K562 (cell line): ENCODE data around the gene TBC1D32. TPM values are rescaled to one million over a fixed set of nuclear protein-coding genes. Genes with fewer than 3 reads are reported as not detected.

ENCODE experiments used
- ATAC-seq: fragments of 200-7000 bp; cut with Tn5 transposase; 3 replicates; pipeline ENCODE4 v1.9.1; 2020; ENCODE audit warnings: moderate library complexity
- BruUV-seq: library from RNA; stranded (reverse); fragments of 400-500 nt; replicated peaks from 2 replicates; lab custom pipeline; 2021; lab: Mats Ljungman, UMichigan
- CTCF ChIA-PET: fragments of 300-600 bp; formaldehyde crosslinking; extraction: SDS; loops from one replicate; lab custom pipeline; 2021; ENCODE audit warnings: low intra/inter-chr PET ratio; lab: Yijun Ruan, JAX
- POLR2A ChIA-PET: fragments of 300-600, 350-650 bp; sonication (Branson Sonifier 250); formaldehyde crosslinking; extraction: SDS; loops from one replicate; lab custom pipeline; 2021; ENCODE audit warnings: antibody characterized with exemption, inconsistent platforms; lab: Yijun Ruan, JAX
- DNase-seq, 4 experiments: peaks; one replicate each; pipeline versions ENCODE4 v3.0.0 to v3.0.0-alpha.2; 2011 to 2018; ENCODE audit warnings: low spot score in 3 of 4, mixed read lengths in 3 of 4; ENCODE audit errors: extremely low read depth in 1 of 4
- FAIRE-seq: peaks from 2 replicates; lab custom pipeline; 2011; peaks lifted over from hg19 to GRCh38; lab: Jason Lieb, UNC
- H2AFZ ChIP-seq: 2 replicates; pipeline ENCODE4 v1.6.0; 2011; ENCODE audit warnings: low read depth, low read length, control low read depth, inconsistent platforms
- H3K27ac ChIP-seq: fragments of 200-600 bp; 3 replicates; pipeline ENCODE4 v1.8.0; 2011; ENCODE audit warnings: low read depth, mild to moderate bottlenecking, control low read depth, inconsistent platforms, low read length, moderate library complexity, mixed read lengths; ENCODE audit errors: extremely low read depth
- H3K27me3 ChIP-seq, 2 experiments: fragments of 300-600 bp in 1 of 2; 2 replicates in 1 of 2; 3 replicates in 1 of 2; pipeline versions ENCODE4 v1.6.0 to v1.8.0; 2011; ENCODE audit warnings: inconsistent platforms in 2 of 2, low read length in 2 of 2, mild to moderate bottlenecking in 1 of 2, mixed read lengths in 1 of 2, moderate library complexity in 1 of 2; ENCODE audit not compliant: control insufficient read depth in 2 of 2, insufficient read depth in 2 of 2
- H3K36me3 ChIP-seq: fragments of 300-600 bp; 3 replicates; pipeline ENCODE4 v1.8.0; 2011; ENCODE audit warnings: mild to moderate bottlenecking, low read length, inconsistent platforms; ENCODE audit not compliant: control insufficient read depth, insufficient read depth
- H3K4me1 ChIP-seq, 2 experiments: fragments of 200-600 bp in 1 of 2; replicated peaks in 1 of 2; 2 replicates in 1 of 2; 3 replicates in 1 of 2; pipeline versions ENCODE4 v1.5.1 to v1.8.0; 2011; ENCODE audit warnings: inconsistent platforms in 2 of 2, low read length in 2 of 2, mild to moderate bottlenecking in 1 of 2, mixed read lengths in 1 of 2, moderate library complexity in 1 of 2; ENCODE audit not compliant: control insufficient read depth in 2 of 2, insufficient read depth in 2 of 2
- H3K4me2 ChIP-seq: 2 replicates; pipeline ENCODE4 v1.6.1; 2011; ENCODE audit warnings: low read length, control low read depth, inconsistent platforms, mixed read lengths; ENCODE audit not compliant: insufficient read depth
- H3K4me3 ChIP-seq: fragments of 200-600 bp; sonication (generic), shearing (Covaris generic); 2 replicates; pipeline ENCODE4 v1.5.1; 2016; ENCODE audit warnings: control low read depth, inconsistent platforms
- H3K79me2 ChIP-seq: fragments of 200-600 bp; 3 replicates; pipeline ENCODE4 v1.8.0; 2011; ENCODE audit warnings: low read length, inconsistent platforms; ENCODE audit not compliant: control insufficient read depth, insufficient read depth
- H3K9ac ChIP-seq, 2 experiments: 2 replicates each; pipeline versions ENCODE4 v1.6.0 to v1.6.1; 2011; ENCODE audit warnings: low read depth in 2 of 2, low read length in 2 of 2, control low read depth in 1 of 2, inconsistent platforms in 1 of 2, mild to moderate bottlenecking in 1 of 2, mixed read lengths in 1 of 2; ENCODE audit not compliant: insufficient read depth in 1 of 2
- H3K9me1 ChIP-seq: one replicate; pipeline ENCODE4 v1.6.0; 2011; ENCODE audit warnings: inconsistent platforms, mild to moderate bottlenecking, low read length, moderate library complexity; ENCODE audit not compliant: control insufficient read depth, insufficient read depth
- H3K9me3 ChIP-seq: replicated peaks from 2 replicates; pipeline ENCODE4 v1.5.1; 2011; ENCODE audit warnings: low read depth, low read length, inconsistent platforms; ENCODE audit not compliant: control insufficient read depth, insufficient read depth
- H4K20me1 ChIP-seq: replicated peaks from 2 replicates; pipeline ENCODE4 v1.6.1; 2011; ENCODE audit warnings: low read length, inconsistent platforms, mixed read lengths; ENCODE audit not compliant: control insufficient read depth, insufficient read depth
- KDM5B ChIP-seq: fragments of 200-600 bp; sonication (generic); IDR thresholded peaks from 2 replicates; pipeline ENCODE4 v1.6.1; 2012; ENCODE audit warnings: low read depth, mild to moderate bottlenecking, moderate library complexity, low read length, control low read depth, inconsistent platforms; ENCODE audit not compliant: insufficient replicate concordance
- MCM7 ChIP-seq, 2 experiments: fragments of 450-650 bp; IDR thresholded peaks; 2 replicates each; pipeline ENCODE4 v1.6.1; 2016 to 2018
- NCOA4 ChIP-seq: fragments of 450-650 bp; IDR thresholded peaks from 2 replicates; pipeline ENCODE4 v1.6.1; 2018; ENCODE audit warnings: mild to moderate bottlenecking; ENCODE audit not compliant: partially characterized antibody
- NR3C1 ChIP-seq: sonication (generic); formaldehyde crosslinking; IDR thresholded peaks from 2 replicates; pipeline ENCODE4 v1.8.1; 2022; ENCODE audit warnings: missing genetic modification reagents
- SP1 ChIP-seq: sonication (generic); formaldehyde crosslinking; IDR thresholded peaks from 2 replicates; pipeline ENCODE4 v1.8.1; 2022; ENCODE audit warnings: mild to moderate bottlenecking, missing genetic modification reagents
- TFAM ChIP-seq: fragments of 250-450 bp; sonication (Bioruptor Pico); conservative IDR thresholded peaks from 2 replicates; pipeline ENCODE4 v1.5.0; 2021; ENCODE audit warnings: mild to moderate bottlenecking, moderate library complexity
- ZC3H4 ChIP-seq: sonication (generic); formaldehyde crosslinking; IDR thresholded peaks from 2 replicates; pipeline ENCODE4 v1.9.0; 2021; ENCODE audit warnings: missing genetic modification reagents, borderline replicate concordance
- WGBS: fragments of 100-300 bp; shearing (Covaris generic); methylation state at CpG from one replicate; pipeline ENCODE4 v1.1.6; 2016; ENCODE audit warnings: low coverage, mixed read lengths; ENCODE audit not compliant: insufficient coverage; ENCODE audit errors: missing lambda C conversion rate; 5-methylcytosine and 5-hydroxymethylcytosine counted together
- in situ Hi-C: fragments of 300-500 bp; cut with MboI; formaldehyde crosslinking; loops from 4 replicates; pipeline ENCODE4 v1.15.0; 2018; ENCODE audit warnings: inconsistent platforms, mixed read lengths
- intact Hi-C: fragments of 100-400 bp; cut with micrococcal nuclease; formaldehyde crosslinking; loops from 2 replicates; pipeline ENCODE4 v1.14.2; 2022
- polyA plus RNA-seq, 8 experiments: library from polyadenylated mRNA; depleted of rRNA in 4 of 8; stranded (reverse) in 5 of 8; unstranded in 3 of 8; fragments of >200 nt; fragmentation: Nextera tagmentation in 2 of 8; fragmentation: Illumina TruSeq in 1 of 8; extraction: Ambion mirVana in 2 of 8; extraction: Trizol in 1 of 8; gene quantifications; 2 replicates each; pipeline versions ENCODE4 v1.2.1 to v1.2.3, GENCODE V29; 2011 to 2014; ENCODE audit warnings: inconsistent platforms in 1 of 8, missing spikeins in 1 of 8
- total RNA-seq, 7 experiments: library from RNA; depleted of rRNA in 6 of 7; stranded (reverse); fragments of >200 nt in 6 of 7; fragmentation: Illumina TruSeq in 2 of 7; extraction: Trizol in 2 of 7; gene quantifications; 2 replicates each; pipeline versions ENCODE4 v1.2.1 to v1.2.3, GENCODE V29; 2011 to 2021; ENCODE audit warnings: low replicate concordance in 1 of 7
- TF ChIP-seq, protein P1 (sequence below): sonication (generic); formaldehyde crosslinking; IDR thresholded peaks from 2 replicates; pipeline ENCODE4 v1.8.0; 2022; ENCODE audit warnings: mild to moderate bottlenecking, missing genetic modification reagents, borderline replicate concordance
- TF ChIP-seq, protein P2 (sequence below): fragments of 250-450 bp; sonication (Bioruptor Pico); IDR thresholded peaks from 2 replicates; pipeline ENCODE4 v1.5.0; 2021; ENCODE audit warnings: mild to moderate bottlenecking, moderate library complexity
- TF ChIP-seq, protein P3 (sequence below): fragments of 250-450 bp; sonication (Bioruptor Pico); IDR thresholded peaks from 2 replicates; pipeline ENCODE4 v1.9.0; 2021; ENCODE audit warnings: mild to moderate bottlenecking
- TF ChIP-seq, protein P4 (sequence below): fragments of 450-650 bp; IDR thresholded peaks from 2 replicates; pipeline ENCODE4 v1.6.1; 2016; ENCODE audit warnings: missing biosample characterization, missing genetic modification characterization

Gene TBC1D32
- total and polyA plus RNA-seq, 9 of the 15 experiments (the other 6 are each of a cell fraction or from before 2014, with no cell fraction given) = 2.5 to 9.6 (median 3.9) TPM

DNA sequence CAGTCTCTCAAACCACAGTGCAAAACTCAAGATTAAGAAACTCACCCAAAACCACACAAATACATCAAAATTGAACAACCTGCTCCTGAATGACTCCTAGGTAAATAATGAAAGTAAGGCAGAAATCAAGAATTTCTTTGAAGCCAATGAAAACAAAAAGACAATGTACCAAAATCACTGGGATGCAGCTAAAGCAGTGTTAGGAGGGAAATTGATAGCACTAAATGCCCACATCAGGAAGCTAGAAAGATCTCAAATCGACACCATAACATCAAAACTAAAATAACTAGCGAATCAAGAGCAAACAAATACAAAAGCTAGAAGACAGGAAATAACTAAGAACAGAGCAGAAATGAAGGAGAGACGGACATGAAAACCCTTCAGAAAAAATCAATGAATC lies 70.5 kb downstream of the TBC1D32 start (continued):
- no peak for TF ChIP-seq TFAM (CRISPR knock-in tag)
- TF ChIP-seq, protein P1, sequence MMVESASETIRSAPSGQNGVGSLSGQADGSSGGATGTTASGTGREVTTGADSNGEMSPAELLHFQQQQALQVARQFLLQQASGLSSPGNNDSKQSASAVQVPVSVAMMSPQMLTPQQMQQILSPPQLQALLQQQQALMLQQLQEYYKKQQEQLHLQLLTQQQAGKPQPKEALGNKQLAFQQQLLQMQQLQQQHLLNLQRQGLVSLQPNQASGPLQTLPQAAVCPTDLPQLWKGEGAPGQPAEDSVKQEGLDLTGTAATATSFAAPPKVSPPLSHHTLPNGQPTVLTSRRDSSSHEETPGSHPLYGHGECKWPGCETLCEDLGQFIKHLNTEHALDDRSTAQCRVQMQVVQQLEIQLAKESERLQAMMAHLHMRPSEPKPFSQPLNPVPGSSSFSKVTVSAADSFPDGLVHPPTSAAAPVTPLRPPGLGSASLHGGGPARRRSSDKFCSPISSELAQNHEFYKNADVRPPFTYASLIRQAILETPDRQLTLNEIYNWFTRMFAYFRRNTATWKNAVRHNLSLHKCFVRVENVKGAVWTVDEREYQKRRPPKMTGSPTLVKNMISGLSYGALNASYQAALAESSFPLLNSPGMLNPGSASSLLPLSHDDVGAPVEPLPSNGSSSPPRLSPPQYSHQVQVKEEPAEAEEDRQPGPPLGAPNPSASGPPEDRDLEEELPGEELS (CRISPR knock-in tag) = no peak
- no peak for TF ChIP-seq SP1 (CRISPR knock-in tag)
- no peak for TF ChIP-seq KDM5B

DNA sequence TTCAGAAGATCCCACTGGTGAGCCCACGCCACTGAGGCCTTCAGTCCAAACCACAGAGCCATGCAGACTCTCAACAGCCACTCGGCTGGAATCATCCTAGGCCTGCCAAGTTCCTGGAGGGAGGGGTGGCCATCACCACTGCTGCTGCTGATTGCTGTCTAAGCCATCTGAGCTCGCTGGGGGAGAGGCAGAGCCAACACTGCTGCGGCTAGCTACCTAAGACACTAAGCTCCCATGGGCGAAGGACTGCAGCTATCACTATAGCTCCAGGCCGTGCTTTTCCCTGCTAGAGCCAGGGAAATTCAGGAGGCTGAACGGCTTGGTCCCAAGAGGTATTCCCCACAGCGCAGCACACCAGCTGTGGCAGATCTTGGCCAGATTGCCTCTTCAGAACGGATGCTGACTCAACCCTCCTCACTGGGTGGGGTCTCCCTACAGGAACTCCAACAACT lies 73.6 kb downstream of the TBC1D32 start:
- H3K9me3 ChIP-seq = no peaks in the 10 kb centered on the region
- in situ Hi-C loops (no loop called here), intact Hi-C loops (no loop called here)
- 0 out of 4 replicates have a peak overlapping the region, but pooled peaks of 1 of the 2 experiments have one; percentile 35 for H3K9ac ChIP-seq
- BruUV-seq = no TSS peak
- no peaks in the 10 kb centered on the region for H4K20me1 ChIP-seq
- no peaks in the 10 kb centered on the region for H3K9me1 ChIP-seq
- no peaks in the 10 kb centered on the region for H3K27me3 ChIP-seq
- no peak overlapping the region for H2AFZ ChIP-seq
- ChIA-PET CTCF (no interaction called here), POLR2A (interaction anchor here (0.5 kb wide), 1 partner anchor 1757 kb away, joined by 3 read pairs; no protein-coding TSS in a partner anchor)
- DNase-seq = peak in 1 of 4 experiments; percentile 12
- H3K36me3 ChIP-seq = no peaks in the 10 kb centered on the region
- peaks cover 0 to 4% of the 10 kb centered on the region in 2 experiments; a peak in 1 of 5 replicates for H3K4me1 ChIP-seq
- peak overlapping the region; percentile 21; the same call in 1 of the 2 replicates for H3K4me2 ChIP-seq
- H3K4me3 ChIP-seq = no peak overlapping the region
- TF ChIP-seq, protein P2, sequence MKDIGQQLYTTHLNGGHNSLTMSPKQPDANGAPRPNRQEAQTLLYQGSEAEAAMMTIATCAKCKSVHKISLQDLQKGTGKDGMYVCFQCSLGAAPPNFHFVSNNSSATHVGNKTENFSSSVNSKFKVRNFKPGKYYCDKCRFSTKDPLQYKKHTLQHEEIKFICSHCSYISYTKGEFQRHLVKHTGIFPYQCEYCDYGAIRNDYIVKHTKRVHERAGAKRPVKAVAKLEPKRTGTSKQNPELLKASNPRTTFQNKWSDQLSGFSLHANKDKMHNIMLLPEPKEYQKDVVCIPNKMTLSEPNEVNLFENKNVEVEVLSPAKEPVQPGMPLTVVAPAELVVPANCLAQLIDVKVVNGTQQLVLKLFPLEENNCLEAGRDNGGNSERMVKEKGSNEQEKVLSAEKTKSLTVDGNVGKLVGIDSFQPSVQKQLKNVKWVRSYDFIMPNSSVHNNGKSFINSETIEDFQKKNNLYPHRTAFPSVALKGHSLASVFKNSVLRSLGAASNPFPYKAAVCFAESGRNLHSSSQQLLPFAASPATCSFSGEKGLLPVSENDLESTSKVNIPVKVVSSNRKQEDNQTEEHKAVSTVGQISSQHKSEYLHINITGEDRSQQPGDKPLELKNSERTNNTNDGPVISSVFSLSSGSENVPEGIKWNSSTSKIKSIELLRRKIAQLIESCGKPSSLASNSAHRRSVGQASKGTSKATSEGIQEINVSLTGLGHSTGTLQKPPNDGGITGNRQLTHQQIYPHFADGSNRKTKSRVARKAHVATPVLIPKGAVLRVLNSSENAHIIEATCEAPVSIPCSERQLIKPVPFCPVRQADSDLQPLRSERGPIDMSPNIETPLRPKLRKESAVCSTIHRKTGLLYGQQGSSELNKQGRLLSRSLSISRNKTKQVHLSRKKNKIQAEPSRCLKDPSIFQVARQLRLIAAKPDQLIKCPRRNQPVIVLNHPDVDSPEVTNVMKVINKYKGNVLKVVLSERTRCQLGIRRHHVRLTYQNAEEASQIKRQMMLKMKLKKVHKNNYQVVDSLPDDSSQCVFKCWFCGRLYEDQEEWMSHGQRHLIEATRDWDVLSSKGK (CRISPR knock-in tag) = no peak
- no peak for TF ChIP-seq NCOA4
- TF ChIP-seq, protein P3, sequence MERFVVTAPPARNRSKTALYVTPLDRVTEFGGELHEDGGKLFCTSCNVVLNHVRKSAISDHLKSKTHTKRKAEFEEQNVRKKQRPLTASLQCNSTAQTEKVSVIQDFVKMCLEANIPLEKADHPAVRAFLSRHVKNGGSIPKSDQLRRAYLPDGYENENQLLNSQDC = no peak
- TF ChIP-seq, protein P4, sequence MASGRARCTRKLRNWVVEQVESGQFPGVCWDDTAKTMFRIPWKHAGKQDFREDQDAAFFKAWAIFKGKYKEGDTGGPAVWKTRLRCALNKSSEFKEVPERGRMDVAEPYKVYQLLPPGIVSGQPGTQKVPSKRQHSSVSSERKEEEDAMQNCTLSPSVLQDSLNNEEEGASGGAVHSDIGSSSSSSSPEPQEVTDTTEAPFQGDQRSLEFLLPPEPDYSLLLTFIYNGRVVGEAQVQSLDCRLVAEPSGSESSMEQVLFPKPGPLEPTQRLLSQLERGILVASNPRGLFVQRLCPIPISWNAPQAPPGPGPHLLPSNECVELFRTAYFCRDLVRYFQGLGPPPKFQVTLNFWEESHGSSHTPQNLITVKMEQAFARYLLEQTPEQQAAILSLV (tag) = no peak
- TF ChIP-seq NR3C1 (CRISPR knock-in tag) = no peak
- no peak for TF ChIP-seq ZC3H4 (CRISPR knock-in tag)
- no peak for TF ChIP-seq MCM7 (IDR thresholded peaks at IDR 0.05)
- TF ChIP-seq, all 486 proteins: peak for 0
- no peaks in the 10 kb centered on the region for H3K79me2 ChIP-seq
- no peak for FAIRE-seq
- ATAC-seq = peak; percentile 67
- H3K27ac ChIP-seq = no peak overlapping the region; the same call in 2 of the 3 replicates
- WGBS = 25% methylated on average over 9 of the region's 9 CpGs
